Osteocyte (in vitro differentiated cells): Measurements from ENCODE around the gene IDH2. TPM values are rescaled to one million over a fixed set of nuclear protein-coding genes. Genes with fewer than 3 reads are reported as not detected.

Experiments used
- DNase-seq: peaks from one replicate; pipeline ENCODE4 v3.0.0; 2021; ENCODE audit warnings: mixed read lengths; ENCODE audit not compliant: unreplicated experiment; ENCODE audit errors: extremely low spot score
- H3K27ac Mint-ChIP-seq: one replicate; pipeline ENCODE4 v1.8.0; 2021; ENCODE audit warnings: mild to moderate bottlenecking, mixed read lengths; ENCODE audit not compliant: unreplicated experiment
- H3K27me3 Mint-ChIP-seq: one replicate; pipeline ENCODE4 v1.8.0; 2021; ENCODE audit warnings: mixed read lengths; ENCODE audit not compliant: unreplicated experiment
- H3K36me3 Mint-ChIP-seq: one replicate; pipeline ENCODE4 v1.8.0; 2021; ENCODE audit warnings: mixed read lengths; ENCODE audit not compliant: unreplicated experiment
- H3K4me1 Mint-ChIP-seq: one replicate; pipeline ENCODE4 v1.8.0; 2021; ENCODE audit warnings: mixed read lengths; ENCODE audit not compliant: unreplicated experiment
- H3K4me3 Mint-ChIP-seq: one replicate; pipeline ENCODE4 v1.8.0; 2021; ENCODE audit warnings: mild to moderate bottlenecking, moderate library complexity, mixed read lengths; ENCODE audit not compliant: unreplicated experiment
- H3K9me3 Mint-ChIP-seq: one replicate; pipeline ENCODE4 v1.8.0; 2021; ENCODE audit warnings: mixed read lengths; ENCODE audit not compliant: unreplicated experiment
- total RNA-seq: library from RNA; stranded (reverse); gene quantifications from 2 replicates; pipeline ENCODE4 v1.2.1, GENCODE V29; 2021
- TF ChIP-seq, protein P1 (sequence below): fragments of 200-600 bp; sonication (generic); IDR thresholded peaks from 2 replicates; pipeline ENCODE4 v1.5.0; 2021; ENCODE audit warnings: antibody characterized with exemption, mild to moderate bottlenecking, moderate library complexity

Gene IDH2
- total RNA-seq, 1 donor from 2014 or later = 93.0 TPM

DNA sequence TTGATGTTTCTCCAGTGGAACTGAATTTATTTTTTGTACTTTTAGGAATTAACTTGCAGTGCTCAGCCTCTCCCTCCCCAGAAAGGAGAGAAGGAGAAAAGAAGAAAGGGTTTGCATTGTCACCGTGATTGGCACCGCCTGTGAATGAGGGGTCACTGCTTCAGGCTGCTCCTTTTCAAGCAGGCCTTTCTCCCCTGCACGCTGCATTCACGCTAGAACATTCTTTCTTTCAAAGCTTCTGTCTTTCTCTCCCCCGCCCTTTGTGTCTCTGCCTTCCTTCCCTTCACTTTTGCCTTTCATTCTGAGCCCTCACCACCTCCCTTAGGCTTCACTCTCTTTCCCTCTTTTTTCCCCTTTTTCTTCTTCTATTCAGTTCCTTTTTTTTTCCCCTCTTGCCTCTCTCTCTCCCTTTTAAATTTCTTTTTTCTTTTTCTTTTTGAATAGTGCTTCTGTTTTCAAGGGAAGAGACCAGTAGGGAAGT is 58.7 kb downstream of the IDH2 start:
- Mint-ChIP-seq H3K27me3 (no peaks in the 10 kb centered on the region), H3K27ac (no peak overlapping the region), H3K4me3 (no peak overlapping the region), H3K9me3 (no peaks in the 10 kb centered on the region), H3K36me3 (peaks cover 5% of the 10 kb centered on the region), H3K4me1 (peaks cover 6% of the 10 kb centered on the region)
- TF ChIP-seq, protein P1, sequence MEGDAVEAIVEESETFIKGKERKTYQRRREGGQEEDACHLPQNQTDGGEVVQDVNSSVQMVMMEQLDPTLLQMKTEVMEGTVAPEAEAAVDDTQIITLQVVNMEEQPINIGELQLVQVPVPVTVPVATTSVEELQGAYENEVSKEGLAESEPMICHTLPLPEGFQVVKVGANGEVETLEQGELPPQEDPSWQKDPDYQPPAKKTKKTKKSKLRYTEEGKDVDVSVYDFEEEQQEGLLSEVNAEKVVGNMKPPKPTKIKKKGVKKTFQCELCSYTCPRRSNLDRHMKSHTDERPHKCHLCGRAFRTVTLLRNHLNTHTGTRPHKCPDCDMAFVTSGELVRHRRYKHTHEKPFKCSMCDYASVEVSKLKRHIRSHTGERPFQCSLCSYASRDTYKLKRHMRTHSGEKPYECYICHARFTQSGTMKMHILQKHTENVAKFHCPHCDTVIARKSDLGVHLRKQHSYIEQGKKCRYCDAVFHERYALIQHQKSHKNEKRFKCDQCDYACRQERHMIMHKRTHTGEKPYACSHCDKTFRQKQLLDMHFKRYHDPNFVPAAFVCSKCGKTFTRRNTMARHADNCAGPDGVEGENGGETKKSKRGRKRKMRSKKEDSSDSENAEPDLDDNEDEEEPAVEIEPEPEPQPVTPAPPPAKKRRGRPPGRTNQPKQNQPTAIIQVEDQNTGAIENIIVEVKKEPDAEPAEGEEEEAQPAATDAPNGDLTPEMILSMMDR = no peak
- no peak for DNase-seq

DNA sequence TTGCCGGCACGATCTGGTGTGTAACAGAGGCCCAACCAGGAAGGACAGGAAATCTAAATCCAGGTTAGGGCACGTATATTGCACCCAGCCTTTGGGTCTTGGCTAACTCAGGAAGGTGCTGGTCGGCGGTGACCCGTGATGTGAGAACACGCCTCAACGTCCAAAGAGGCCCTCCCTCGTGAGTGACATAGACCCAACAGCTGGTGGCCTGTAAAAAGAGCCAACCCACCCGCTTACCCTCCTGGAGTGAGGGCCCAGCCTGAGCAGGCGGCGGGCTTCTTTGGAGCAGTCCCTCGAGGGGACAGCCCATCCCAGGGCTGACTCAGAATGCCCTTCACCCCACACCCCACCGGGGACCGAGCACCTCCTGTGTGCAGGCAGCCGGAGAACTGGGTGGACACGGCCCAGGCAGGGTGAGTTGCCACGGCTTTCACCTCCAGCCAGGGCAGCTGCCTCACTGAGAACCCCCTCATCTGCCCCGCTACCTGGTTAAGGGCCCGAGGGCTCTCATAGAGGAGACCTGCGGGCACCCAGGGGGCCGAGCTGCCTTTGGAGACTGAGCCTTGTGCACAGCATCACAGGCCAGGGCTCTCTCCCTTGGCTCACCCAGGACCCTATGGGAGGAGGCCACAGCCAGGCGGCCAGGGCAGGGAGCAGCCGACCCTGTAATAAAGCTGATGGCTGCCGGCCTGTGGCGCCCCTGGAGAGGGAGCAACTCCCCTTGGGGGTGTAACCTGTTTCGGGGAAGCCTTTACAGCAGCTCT is 59.3 kb downstream of the IDH2 start:
- Mint-ChIP-seq H3K27ac (no peak overlapping the region), H3K4me3 (no peak overlapping the region), H3K36me3 (peaks cover 5% of the 10 kb centered on the region), H3K27me3 (no peaks in the 10 kb centered on the region), H3K4me1 (peaks cover 10% of the 10 kb centered on the region), H3K9me3 (no peaks in the 10 kb centered on the region)
- no peak for DNase-seq
- TF ChIP-seq, protein P1 = no peak

DNA sequence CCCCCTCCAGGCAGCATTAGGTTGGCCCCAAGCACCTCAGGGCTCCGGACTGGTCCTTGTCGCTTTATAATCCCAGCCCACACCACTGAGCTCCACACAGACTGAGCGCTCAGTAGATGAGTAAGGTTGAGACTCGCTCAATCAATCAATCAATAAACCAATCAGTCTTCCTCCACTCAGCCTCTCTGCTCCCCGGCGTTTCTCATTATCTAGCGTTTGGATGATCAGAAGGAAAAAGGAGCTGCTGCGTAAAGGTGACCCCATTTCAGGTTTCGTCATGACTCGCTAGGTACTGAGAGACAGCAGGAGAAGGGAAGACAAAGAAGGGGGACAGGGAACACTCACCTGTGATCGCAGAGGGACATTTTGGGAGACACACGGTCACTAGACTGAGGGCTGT is 59.9 kb downstream of the IDH2 start:
- Mint-ChIP-seq H3K9me3 (no peaks in the 10 kb centered on the region), H3K36me3 (peaks cover 5% of the 10 kb centered on the region), H3K4me3 (no peak overlapping the region), H3K27me3 (no peaks in the 10 kb centered on the region), H3K4me1 (peaks cover 16% of the 10 kb centered on the region), H3K27ac (no peak overlapping the region)
- DNase-seq = no peak
- TF ChIP-seq, protein P1 = no peak

DNA sequence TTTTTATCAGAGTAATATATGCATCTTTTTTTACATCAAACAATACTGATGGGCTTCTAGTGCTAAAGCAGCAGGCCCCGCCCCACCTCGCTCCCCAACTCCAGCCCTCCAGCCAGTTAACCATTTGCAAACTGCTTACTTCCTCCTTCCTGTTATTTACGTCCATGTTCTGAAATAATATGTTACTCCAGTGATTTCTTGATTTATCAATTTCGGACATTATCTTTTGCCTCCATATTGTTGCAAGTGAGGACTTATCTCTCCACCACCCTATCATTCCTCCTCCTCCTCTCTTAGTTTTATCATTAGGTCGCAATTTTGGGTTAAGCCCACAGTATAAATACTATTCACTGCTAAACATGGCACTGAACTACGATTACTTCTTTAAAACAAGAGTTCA is 61.6 kb downstream of the IDH2 start:
- Mint-ChIP-seq H3K27me3 (no peaks in the 10 kb centered on the region), H3K27ac (no peak overlapping the region), H3K4me3 (no peak overlapping the region), H3K36me3 (peaks cover 5% of the 10 kb centered on the region), H3K9me3 (no peaks in the 10 kb centered on the region), H3K4me1 (peaks cover 32% of the 10 kb centered on the region)
- DNase-seq = no peak
- TF ChIP-seq, protein P1 = no peak

DNA sequence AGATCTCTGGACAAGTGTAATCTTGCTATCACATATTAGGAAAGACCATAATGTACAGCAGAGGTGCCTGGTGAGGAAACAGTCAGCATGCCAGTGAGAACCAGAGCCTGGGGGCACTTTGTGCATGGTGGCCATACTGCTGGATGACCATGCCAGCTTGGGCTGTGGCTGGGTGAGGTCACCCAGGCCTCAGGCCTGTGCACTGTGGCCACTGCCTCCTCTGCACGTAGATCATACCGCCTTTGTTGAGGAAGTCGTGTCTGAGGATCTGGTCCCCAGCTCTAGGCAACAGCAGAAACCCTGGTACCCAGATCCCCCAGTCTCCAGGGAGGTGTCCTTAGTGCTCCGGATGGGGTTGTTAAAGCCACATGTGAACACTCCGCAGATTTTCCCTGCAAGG is 62.3 kb downstream of the IDH2 start:
- no peaks in the 10 kb centered on the region for H3K9me3 Mint-ChIP-seq
- no peak overlapping the region for H3K27ac Mint-ChIP-seq
- TF ChIP-seq, protein P1 = no peak
- peaks cover 3% of the 10 kb centered on the region for H3K36me3 Mint-ChIP-seq
- H3K4me3 Mint-ChIP-seq = no peak overlapping the region
- no peak for DNase-seq
- H3K27me3 Mint-ChIP-seq = no peaks in the 10 kb centered on the region
- H3K4me1 Mint-ChIP-seq = peaks cover 38% of the 10 kb centered on the region
